ENCODE data around the gene CRELD2.

Gene CRELD2

DNA sequence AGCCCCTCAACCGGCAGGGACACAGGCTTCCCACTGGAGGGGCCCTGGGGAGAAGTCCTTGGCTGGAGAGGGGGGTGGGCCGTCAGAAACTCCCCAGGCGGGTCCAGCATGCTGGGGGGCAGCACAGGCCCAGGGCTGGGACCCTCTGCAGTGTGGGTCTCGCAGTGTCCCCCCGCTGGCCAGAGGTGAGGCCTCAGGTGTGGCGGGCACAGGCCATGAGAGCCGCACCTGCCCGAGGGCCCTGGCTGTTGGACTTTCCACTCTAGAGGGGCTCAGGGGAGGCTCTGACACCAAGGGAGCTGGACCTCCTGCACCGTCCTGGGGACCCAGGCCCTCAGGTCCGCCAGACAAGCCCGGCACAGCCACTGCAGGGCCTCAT lies 31.5 kb downstream of the CRELD2 start (continued):
- TF ChIP-seq ZNF416 (tag by site-specific recombination; IDR thresholded peaks at IDR 0.05) (no peak), ZNF624 (tag by site-specific recombination; IDR thresholded peaks at IDR 0.05) (no peak), ZNF830 (tag by site-specific recombination; IDR thresholded peaks at IDR 0.05; ENCODE audit: low read depth) (no peak), ZBTB17 (tag by site-specific recombination; IDR thresholded peaks at IDR 0.05) (no peak), ZNF777 (tag by site-specific recombination; IDR thresholded peaks at IDR 0.05; ENCODE audit: borderline replicate concordance) (no peak)
- TF ChIP-seq, protein P1, sequence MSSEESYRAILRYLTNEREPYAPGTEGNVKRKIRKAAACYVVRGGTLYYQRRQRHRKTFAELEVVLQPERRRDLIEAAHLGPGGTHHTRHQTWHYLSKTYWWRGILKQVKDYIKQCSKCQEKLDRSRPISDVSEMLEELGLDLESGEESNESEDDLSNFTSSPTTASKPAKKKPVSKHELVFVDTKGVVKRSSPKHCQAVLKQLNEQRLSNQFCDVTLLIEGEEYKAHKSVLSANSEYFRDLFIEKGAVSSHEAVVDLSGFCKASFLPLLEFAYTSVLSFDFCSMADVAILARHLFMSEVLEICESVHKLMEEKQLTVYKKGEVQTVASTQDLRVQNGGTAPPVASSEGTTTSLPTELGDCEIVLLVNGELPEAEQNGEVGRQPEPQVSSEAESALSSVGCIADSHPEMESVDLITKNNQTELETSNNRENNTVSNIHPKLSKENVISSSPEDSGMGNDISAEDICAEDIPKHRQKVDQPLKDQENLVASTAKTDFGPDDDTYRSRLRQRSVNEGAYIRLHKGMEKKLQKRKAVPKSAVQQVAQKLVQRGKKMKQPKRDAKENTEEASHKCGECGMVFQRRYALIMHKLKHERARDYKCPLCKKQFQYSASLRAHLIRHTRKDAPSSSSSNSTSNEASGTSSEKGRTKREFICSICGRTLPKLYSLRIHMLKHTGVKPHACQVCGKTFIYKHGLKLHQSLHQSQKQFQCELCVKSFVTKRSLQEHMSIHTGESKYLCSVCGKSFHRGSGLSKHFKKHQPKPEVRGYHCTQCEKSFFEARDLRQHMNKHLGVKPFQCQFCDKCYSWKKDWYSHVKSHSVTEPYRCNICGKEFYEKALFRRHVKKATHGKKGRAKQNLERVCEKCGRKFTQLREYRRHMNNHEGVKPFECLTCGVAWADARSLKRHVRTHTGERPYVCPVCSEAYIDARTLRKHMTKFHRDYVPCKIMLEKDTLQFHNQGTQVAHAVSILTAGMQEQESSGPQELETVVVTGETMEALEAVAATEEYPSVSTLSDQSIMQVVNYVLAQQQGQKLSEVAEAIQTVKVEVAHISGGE (tag by site-specific recombination; conservative IDR thresholded peaks at IDR 0.05; ENCODE audit: low read depth): no peak

DNA sequence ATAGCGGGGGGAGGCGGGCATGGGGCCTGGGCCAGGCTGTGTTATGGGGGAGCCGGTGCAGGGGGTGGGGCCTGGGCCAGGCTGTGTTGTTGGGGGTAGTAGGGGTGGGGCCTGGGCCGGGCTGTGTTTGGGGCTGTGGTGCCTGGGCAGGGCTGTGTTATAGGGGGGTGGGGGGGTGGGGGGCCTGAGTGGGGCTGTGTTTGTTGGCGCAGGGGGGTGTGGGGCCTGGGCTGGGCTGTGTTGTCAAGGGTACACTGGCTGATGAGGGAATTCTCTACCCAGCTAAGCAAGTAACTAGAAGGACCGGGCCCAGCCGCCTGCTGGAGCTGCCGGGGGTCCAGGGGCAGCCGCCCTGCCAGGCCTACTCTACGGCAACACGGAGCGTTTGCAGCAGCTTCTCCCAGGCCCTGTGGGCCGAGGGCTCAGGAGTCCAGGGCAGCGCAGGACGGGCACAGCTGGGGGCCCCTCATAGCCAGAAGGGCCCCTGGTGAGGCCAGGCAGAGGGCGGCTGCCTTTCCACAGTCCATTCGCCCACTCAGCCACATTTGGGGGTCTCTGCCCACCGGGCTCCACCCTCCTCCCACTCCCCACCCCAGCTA lies 32.1 kb downstream of the CRELD2 start:
- CTCF ChIA-PET: interaction anchor here (0.6 kb wide), 1 partner anchor 8 kb away, joined by 3 read pairs; no protein-coding TSS in a partner anchor
- no peak overlapping the region for H3K27ac ChIP-seq (ENCODE audit: extremely low read depth, low read depth, low read length)

More for the DNA sequence above, 32.1 kb downstream of the CRELD2 start:
- Histone ChIP-seq H3K4me3 (ENCODE audit: low read depth, low read length) (no peak overlapping the region), H3K9me3 (ENCODE audit: control insufficient read depth, insufficient read depth, low read depth, low read length) (no peaks in the 10 kb centered on the region), H3K36me3 (ENCODE audit: control insufficient read depth in 2 of 2, insufficient read depth in 1 of 2, low read length in 2 of 2) (no peaks in the 10 kb centered on the region), H3K4me1 (ENCODE audit: control insufficient read depth, insufficient read depth, low read length) (peaks cover 3% of the 10 kb centered on the region)
- TF ChIP-seq, protein P2, sequence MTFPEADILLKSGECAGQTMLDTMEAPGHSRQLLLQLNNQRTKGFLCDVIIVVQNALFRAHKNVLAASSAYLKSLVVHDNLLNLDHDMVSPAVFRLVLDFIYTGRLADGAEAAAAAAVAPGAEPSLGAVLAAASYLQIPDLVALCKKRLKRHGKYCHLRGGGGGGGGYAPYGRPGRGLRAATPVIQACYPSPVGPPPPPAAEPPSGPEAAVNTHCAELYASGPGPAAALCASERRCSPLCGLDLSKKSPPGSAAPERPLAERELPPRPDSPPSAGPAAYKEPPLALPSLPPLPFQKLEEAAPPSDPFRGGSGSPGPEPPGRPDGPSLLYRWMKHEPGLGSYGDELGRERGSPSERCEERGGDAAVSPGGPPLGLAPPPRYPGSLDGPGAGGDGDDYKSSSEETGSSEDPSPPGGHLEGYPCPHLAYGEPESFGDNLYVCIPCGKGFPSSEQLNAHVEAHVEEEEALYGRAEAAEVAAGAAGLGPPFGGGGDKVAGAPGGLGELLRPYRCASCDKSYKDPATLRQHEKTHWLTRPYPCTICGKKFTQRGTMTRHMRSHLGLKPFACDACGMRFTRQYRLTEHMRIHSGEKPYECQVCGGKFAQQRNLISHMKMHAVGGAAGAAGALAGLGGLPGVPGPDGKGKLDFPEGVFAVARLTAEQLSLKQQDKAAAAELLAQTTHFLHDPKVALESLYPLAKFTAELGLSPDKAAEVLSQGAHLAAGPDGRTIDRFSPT (tag by site-specific recombination; IDR thresholded peaks at IDR 0.05): no peak
- TF ChIP-seq GFI1B (tag by site-specific recombination; IDR thresholded peaks at IDR 0.05) (no peak), ZNF530 (tag by site-specific recombination; IDR thresholded peaks at IDR 0.05; ENCODE audit: low read depth) (no peak), KLF10 (tag by site-specific recombination; IDR thresholded peaks at IDR 0.05) (no peak), ZSCAN30 (tag by site-specific recombination; IDR thresholded peaks at IDR 0.05) (no peak), ZNF623 (tag by site-specific recombination; IDR thresholded peaks at IDR 0.05) (no peak), ZNF560 (tag by site-specific recombination; IDR thresholded peaks at IDR 0.05; ENCODE audit: borderline replicate concordance) (no peak), ZNF529 (tag by site-specific recombination; IDR thresholded peaks at IDR 0.05; ENCODE audit: insufficient replicate concordance) (no peak), ZNF223 (tag by site-specific recombination; IDR thresholded peaks at IDR 0.05) (no peak), ZNF114 (tag by site-specific recombination; IDR thresholded peaks at IDR 0.05) (no peak), ZNF214 (tag by site-specific recombination; IDR thresholded peaks at IDR 0.05; ENCODE audit: borderline replicate concordance) (no peak), ZNF549 (tag by site-specific recombination; IDR thresholded peaks at IDR 0.05) (no peak), ZNF202 (tag by site-specific recombination; IDR thresholded peaks at IDR 0.05; ENCODE audit: borderline replicate concordance) (no peak), BCL11B (tag by site-specific recombination; IDR thresholded peaks at IDR 0.05; ENCODE audit: low read depth) (no peak)
- TF ChIP-seq, protein P3, sequence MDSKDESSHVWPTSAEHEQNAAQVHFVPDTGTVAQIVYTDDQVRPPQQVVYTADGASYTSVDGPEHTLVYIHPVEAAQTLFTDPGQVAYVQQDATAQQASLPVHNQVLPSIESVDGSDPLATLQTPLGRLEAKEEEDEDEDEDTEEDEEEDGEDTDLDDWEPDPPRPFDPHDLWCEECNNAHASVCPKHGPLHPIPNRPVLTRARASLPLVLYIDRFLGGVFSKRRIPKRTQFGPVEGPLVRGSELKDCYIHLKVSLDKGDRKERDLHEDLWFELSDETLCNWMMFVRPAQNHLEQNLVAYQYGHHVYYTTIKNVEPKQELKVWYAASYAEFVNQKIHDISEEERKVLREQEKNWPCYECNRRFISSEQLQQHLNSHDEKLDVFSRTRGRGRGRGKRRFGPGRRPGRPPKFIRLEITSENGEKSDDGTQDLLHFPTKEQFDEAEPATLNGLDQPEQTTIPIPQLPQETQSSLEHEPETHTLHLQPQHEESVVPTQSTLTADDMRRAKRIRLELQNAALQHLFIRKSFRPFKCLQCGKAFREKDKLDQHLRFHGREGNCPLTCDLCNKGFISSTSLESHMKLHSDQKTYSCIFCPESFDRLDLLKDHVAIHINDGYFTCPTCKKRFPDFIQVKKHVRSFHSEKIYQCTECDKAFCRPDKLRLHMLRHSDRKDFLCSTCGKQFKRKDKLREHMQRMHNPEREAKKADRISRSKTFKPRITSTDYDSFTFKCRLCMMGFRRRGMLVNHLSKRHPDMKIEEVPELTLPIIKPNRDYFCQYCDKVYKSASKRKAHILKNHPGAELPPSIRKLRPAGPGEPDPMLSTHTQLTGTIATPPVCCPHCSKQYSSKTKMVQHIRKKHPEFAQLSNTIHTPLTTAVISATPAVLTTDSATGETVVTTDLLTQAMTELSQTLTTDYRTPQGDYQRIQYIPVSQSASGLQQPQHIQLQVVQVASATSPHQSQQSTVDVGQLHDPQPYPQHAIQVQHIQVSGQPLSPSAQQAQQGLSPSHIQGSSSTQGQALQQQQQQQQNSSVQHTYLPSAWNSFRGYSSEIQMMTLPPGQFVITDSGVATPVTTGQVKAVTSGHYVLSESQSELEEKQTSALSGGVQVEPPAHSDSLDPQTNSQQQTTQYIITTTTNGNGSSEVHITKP (tag by site-specific recombination; IDR thresholded peaks at IDR 0.05): no peak
- TF ChIP-seq, protein P4, sequence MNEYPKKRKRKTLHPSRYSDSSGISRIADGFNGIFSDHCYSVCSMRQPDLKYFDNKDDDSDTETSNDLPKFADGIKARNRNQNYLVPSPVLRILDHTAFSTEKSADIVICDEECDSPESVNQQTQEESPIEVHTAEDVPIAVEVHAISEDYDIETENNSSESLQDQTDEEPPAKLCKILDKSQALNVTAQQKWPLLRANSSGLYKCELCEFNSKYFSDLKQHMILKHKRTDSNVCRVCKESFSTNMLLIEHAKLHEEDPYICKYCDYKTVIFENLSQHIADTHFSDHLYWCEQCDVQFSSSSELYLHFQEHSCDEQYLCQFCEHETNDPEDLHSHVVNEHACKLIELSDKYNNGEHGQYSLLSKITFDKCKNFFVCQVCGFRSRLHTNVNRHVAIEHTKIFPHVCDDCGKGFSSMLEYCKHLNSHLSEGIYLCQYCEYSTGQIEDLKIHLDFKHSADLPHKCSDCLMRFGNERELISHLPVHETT (tag by site-specific recombination; IDR thresholded peaks at IDR 0.05): no peak
- TF ChIP-seq, protein P5, sequence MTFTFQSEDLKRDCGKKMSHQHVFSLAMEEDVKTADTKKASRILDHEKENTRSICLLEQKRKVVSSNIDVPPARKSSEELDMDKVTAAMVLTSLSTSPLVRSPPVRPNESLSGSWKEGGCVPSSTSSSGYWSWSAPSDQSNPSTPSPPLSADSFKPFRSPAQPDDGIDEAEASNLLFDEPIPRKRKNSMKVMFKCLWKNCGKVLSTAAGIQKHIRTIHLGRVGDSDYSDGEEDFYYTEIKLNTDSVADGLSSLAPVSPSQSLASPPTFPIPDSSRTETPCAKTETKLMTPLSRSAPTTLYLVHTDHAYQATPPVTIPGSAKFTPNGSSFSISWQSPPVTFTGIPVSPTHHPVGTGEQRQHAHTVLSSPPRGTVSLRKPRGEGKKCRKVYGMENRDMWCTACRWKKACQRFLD (tag by site-specific recombination; IDR thresholded peaks at IDR 0.05): no peak
- POLR2A ChIA-PET: interaction anchor here (0.9 to 2.7 kb wide), 3 partner anchors 10 to 15 kb away, joined by 3 to 6 read pairs (median 5); partner anchors contain the start of gene PIM3

Data from HEK293 (cell line).